ENCODE results near the gene NFE2.

- peak in 1 of 3 experiments; percentile 4 for TF ChIP-seq CTCF (optimal IDR thresholded peaks at IDR 0.05 in 1 of 3, IDR thresholded peaks at IDR 0.05 in 1 of 3, conservative IDR thresholded peaks at IDR 0.05 in 1 of 3; ENCODE audit: extremely low read depth in 1 of 3, insufficient read depth in 2 of 3, low read length in 3 of 3)
- TF ChIP-seq EZH2 (IDR thresholded peaks at IDR 0.05; ENCODE audit: low read length): no peak
Measured at GRCh38 chr12:54286042-54287030, 14.5 kb downstream of the NFE2 start.

Measured in keratinocyte (primary cell).